ENCODE results near the gene RAB1A.

DNA sequence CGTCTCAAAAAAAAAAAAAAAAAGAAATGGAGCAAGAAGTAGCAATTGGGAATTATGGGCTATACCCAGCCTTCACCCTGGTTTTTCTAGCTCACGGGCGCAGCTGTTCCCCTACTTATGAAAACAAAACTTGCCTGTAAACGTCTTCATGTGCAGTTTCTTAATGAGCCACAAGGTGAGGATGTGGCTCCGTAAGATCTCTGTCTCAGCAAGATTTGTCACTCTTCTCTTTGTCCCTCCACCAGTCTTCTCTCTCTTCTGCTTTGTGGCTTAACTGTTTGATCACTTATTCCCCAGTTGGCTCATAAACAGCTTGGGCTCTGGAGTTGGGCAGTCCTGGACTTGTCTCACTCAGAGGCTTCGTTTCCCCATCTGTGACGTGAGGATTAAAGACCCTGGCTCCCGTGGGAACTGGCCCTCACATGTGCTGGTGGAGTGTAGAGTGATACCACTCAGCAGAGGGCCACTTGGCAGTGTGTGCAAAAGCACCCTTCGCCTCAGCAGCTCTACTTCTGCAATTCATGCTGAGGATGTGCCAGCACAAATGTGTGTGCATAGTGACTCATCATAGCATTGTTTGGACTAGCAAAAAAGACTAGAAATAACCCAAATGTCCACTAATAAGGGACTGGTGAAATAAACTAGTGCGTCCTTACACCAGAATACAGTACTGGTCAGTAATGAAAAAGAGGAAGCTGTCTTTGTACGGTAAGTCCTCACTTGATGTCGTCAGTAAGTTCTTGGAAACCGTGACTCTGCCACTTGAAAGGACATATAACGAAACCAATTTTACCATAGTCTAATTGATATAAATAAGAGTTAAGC is 65.0 kb downstream of the RAB1A start:
- TF ChIP-seq, protein P1, sequence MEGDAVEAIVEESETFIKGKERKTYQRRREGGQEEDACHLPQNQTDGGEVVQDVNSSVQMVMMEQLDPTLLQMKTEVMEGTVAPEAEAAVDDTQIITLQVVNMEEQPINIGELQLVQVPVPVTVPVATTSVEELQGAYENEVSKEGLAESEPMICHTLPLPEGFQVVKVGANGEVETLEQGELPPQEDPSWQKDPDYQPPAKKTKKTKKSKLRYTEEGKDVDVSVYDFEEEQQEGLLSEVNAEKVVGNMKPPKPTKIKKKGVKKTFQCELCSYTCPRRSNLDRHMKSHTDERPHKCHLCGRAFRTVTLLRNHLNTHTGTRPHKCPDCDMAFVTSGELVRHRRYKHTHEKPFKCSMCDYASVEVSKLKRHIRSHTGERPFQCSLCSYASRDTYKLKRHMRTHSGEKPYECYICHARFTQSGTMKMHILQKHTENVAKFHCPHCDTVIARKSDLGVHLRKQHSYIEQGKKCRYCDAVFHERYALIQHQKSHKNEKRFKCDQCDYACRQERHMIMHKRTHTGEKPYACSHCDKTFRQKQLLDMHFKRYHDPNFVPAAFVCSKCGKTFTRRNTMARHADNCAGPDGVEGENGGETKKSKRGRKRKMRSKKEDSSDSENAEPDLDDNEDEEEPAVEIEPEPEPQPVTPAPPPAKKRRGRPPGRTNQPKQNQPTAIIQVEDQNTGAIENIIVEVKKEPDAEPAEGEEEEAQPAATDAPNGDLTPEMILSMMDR (IDR thresholded peaks at IDR 0.05), result peak; percentile 46 to 97 (median 88)
- TF ChIP-seq POLR2A (IDR thresholded peaks at IDR 0.05), result peak in 1 of 2 donors; percentile 27
